ENCODE results near the gene MED16. TPM values are rescaled to one million over a fixed set of nuclear protein-coding genes. Genes with fewer than 3 reads are reported as not detected.
A peak's percentile ranks its signal among the peaks of the same experiment; 100 is the strongest.

Gene MED16
- total RNA-seq, 1 donor from 2014 or later: 36.3 TPM

- ATAC-seq (no peak), DNase-seq (ENCODE audit: low spot score) (no peak)
Measured at GRCh38 chr19:912181-913079, 19.4 kb upstream of the MED16 start.

GRCh38 chr19:911197-912033 is 18.4 kb upstream of the MED16 start:
- DNase-seq (ENCODE audit: low spot score): no peak
- no peak for ATAC-seq

- ATAC-seq: no peak
- no peak for DNase-seq (ENCODE audit: low spot score)
Measured at GRCh38 chr19:907183-907853, 14.3 kb upstream of the MED16 start.

GRCh38 chr19:906480-906879 is 13.5 kb upstream of the MED16 start:
- DNase-seq (ENCODE audit: low spot score) (no peak), ATAC-seq (no peak)

- ATAC-seq: no peak
Measured at GRCh38 chr19:904545-904944, 11.6 kb upstream of the MED16 start.

GRCh38 chr19:903266-903797 is 10.3 kb upstream of the MED16 start:
- no peak for ATAC-seq
- DNase-seq (ENCODE audit: low spot score): no peak

More at GRCh38 chr19:904545-904944, 11.6 kb upstream of the MED16 start:
- DNase-seq (ENCODE audit: low spot score): no peak

- ATAC-seq (peak; percentile 90), DNase-seq (ENCODE audit: low spot score) (peak; percentile 81)
Measured at GRCh38 chr19:902446-903226, 9.6 kb upstream of the MED16 start.

- ATAC-seq: no peak
Measured at GRCh38 chr19:902093-902370, 9.0 kb upstream of the MED16 start.

GRCh38 chr19:901216-902092 is 8.5 kb upstream of the MED16 start:
- DNase-seq (ENCODE audit: low spot score) (no peak), ATAC-seq (no peak)

More at GRCh38 chr19:902093-902370, 9.0 kb upstream of the MED16 start:
- no peak for DNase-seq (ENCODE audit: low spot score)

GRCh38 chr19:900302-901111 is 7.5 kb upstream of the MED16 start:
- DNase-seq (ENCODE audit: low spot score): no peak
- no peak for ATAC-seq

GRCh38 chr19:900043-900301 is 7.0 kb upstream of the MED16 start:
- DNase-seq (ENCODE audit: low spot score): no peak
- ATAC-seq: no peak

GRCh38 chr19:899336-900042 is 6.5 kb upstream of the MED16 start:
- DNase-seq (ENCODE audit: low spot score) (no peak), ATAC-seq (no peak)

GRCh38 chr19:898663-899062 is 5.7 kb upstream of the MED16 start:
- no peak for DNase-seq (ENCODE audit: low spot score)

GRCh38 chr19:897442-898039 is 4.6 kb upstream of the MED16 start:
- DNase-seq (ENCODE audit: low spot score) (no peak), ATAC-seq (no peak)

More at GRCh38 chr19:898663-899062, 5.7 kb upstream of the MED16 start:
- ATAC-seq: no peak

GRCh38 chr19:896999-897398 is 4.0 kb upstream of the MED16 start:
- no peak for DNase-seq (ENCODE audit: low spot score)
- no peak for ATAC-seq

- ATAC-seq (no peak), DNase-seq (ENCODE audit: low spot score) (no peak)
Measured at GRCh38 chr19:896434-896833, 3.4 kb upstream of the MED16 start.

GRCh38 chr19:892243-892893 is 619 bp downstream of the MED16 start:
- ATAC-seq (no peak), DNase-seq (ENCODE audit: low spot score) (no peak)
